Endodermal cell (in vitro differentiated cells): ENCODE results near the gene CETP. TPM values are rescaled to one million over a fixed set of nuclear protein-coding genes. Genes with fewer than 3 reads are reported as not detected.

Source experiments
- DNase-seq: peaks from one replicate; pipeline ENCODE4 v3.0.0-alpha.2; 2017
- H3K27ac ChIP-seq: 2 replicates; pipeline ENCODE4 v1.5.1; 2013; ENCODE audit warnings: mild to moderate bottlenecking, low read depth, low read length, moderate library complexity
- H3K27me3 ChIP-seq: 2 replicates; pipeline ENCODE4 v1.6.1; 2013; ENCODE audit warnings: mild to moderate bottlenecking, low read length, moderate library complexity; ENCODE audit not compliant: insufficient read depth, control insufficient read depth, poor library complexity, severe bottlenecking
- H3K36me3 ChIP-seq: 2 replicates; pipeline ENCODE4 v1.7.0; 2013; ENCODE audit warnings: mild to moderate bottlenecking, low read length, moderate library complexity; ENCODE audit not compliant: control insufficient read depth, insufficient read depth
- H3K4me1 ChIP-seq: one replicate; pipeline ENCODE4 v1.7.0; 2013; ENCODE audit warnings: low read length; ENCODE audit not compliant: control insufficient read depth, insufficient read depth
- H3K4me3 ChIP-seq: 2 replicates; pipeline ENCODE4 v1.5.1; 2013; ENCODE audit warnings: mild to moderate bottlenecking, low read length, moderate library complexity
- H3K9ac ChIP-seq: 2 replicates; pipeline ENCODE4 v1.6.1; 2013; ENCODE audit warnings: mild to moderate bottlenecking, low read length, moderate library complexity; ENCODE audit not compliant: poor library complexity, severe bottlenecking; ENCODE audit errors: extremely low read depth
- H3K9me3 ChIP-seq: 2 replicates; pipeline ENCODE4 v1.6.1; 2013; ENCODE audit warnings: mild to moderate bottlenecking, low read length, moderate library complexity; ENCODE audit not compliant: control insufficient read depth
- H3K27ac Mint-ChIP-seq: 2 replicates; pipeline ENCODE4 v1.8.0; 2020; ENCODE audit warnings: mixed read lengths
- H3K27me3 Mint-ChIP-seq: 2 replicates; pipeline ENCODE4 v1.8.0; 2021; ENCODE audit warnings: mild to moderate bottlenecking, mixed read lengths; ENCODE audit not compliant: insufficient read depth
- H3K36me3 Mint-ChIP-seq: 2 replicates; pipeline ENCODE4 v1.8.0; 2020; ENCODE audit warnings: low read depth, mixed read lengths
- H3K4me1 Mint-ChIP-seq: 2 replicates; pipeline ENCODE4 v1.8.0; 2020; ENCODE audit warnings: mixed read lengths
- H3K4me3 Mint-ChIP-seq: 2 replicates; pipeline ENCODE4 v1.8.0; 2020; ENCODE audit warnings: mild to moderate bottlenecking, moderate library complexity, mixed read lengths
- H3K9me3 Mint-ChIP-seq: 2 replicates; pipeline ENCODE4 v1.8.0; 2020; ENCODE audit warnings: mild to moderate bottlenecking, mixed read lengths
- CTCF ChIP-seq: fragments of 200-600 bp; sonication (generic); conservative IDR thresholded peaks from 2 replicates; pipeline ENCODE4 v1.5.0; 2021; ENCODE audit warnings: antibody characterized with exemption, mild to moderate bottlenecking
- WGBS, 2 experiments: methylation state at CpG; one replicate each; pipeline versions ENCODE4 v1.1.5 to v1.1.7; 2013; ENCODE audit warnings: missing lambda C conversion rate in 2 of 2, mixed read lengths in 1 of 2; ENCODE audit not compliant: insufficient coverage in 1 of 2, insufficient read length in 1 of 2; 5-methylcytosine and 5-hydroxymethylcytosine counted together
- total RNA-seq, 2 donors: library from RNA; stranded (reverse); fragmentation: NEBNext Ultra II Directional in 1 of 2; extraction: Animal tissue kit (Norgen Biotek cat#: 25700) in 1 of 2; gene quantifications; 2 replicates in 1 of 2; 3 replicates in 1 of 2; pipeline ENCODE4 v1.2.1, GENCODE V29; 2021

CETP gene
- total RNA-seq, 2 donors from 2014 or later, result not detected

DNA sequence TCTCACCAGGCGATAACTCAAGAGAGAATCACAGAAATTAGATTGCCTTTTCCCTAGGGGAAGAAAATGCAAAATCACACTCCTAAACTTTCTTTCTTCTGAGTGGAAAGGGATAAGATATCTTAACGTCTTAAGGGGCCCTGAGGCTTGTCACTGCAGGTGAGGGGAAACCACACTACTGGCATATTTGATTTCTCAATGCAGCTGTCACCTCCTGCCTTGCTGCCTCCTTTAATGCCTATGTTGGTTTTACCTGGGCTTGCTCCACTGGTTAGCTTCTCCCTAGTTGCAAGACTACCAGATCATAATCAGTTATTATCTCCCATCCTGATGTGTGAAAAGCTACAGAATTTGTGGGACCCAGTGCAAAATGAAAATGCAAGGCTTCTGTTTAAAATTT is 34.3 kb upstream of the CETP start:
- Histone ChIP-seq H3K27me3 (no peaks in the 10 kb centered on the region), H3K27ac (no peak overlapping the region), H3K4me3 (no peak overlapping the region), H3K4me1 (no peaks in the 10 kb centered on the region), H3K36me3 (no peaks in the 10 kb centered on the region), H3K9ac (no peak overlapping the region), H3K9me3 (no peaks in the 10 kb centered on the region)
- Mint-ChIP-seq H3K27ac (no peak overlapping the region), H3K4me3 (no peak overlapping the region), H3K9me3 (no peaks in the 10 kb centered on the region), H3K36me3 (no peaks in the 10 kb centered on the region), H3K4me1 (peaks cover 12% of the 10 kb centered on the region), H3K27me3 (no peaks in the 10 kb centered on the region)
- no peak for TF ChIP-seq CTCF
- no peak for DNase-seq
- WGBS, 2 experiments, result 79 to 93% methylated on average over 2 of the region's 2 CpGs

- Histone ChIP-seq H3K27me3 (no peaks in the 10 kb centered on the region), H3K4me3 (no peak overlapping the region), H3K36me3 (peaks cover 12% of the 10 kb centered on the region), H3K4me1 (no peaks in the 10 kb centered on the region), H3K9ac (no peak overlapping the region), H3K9me3 (no peaks in the 10 kb centered on the region), H3K27ac (no peak overlapping the region)
- Mint-ChIP-seq H3K27ac (no peak overlapping the region), H3K4me3 (no peak overlapping the region), H3K4me1 (peaks cover 25% of the 10 kb centered on the region), H3K9me3 (no peaks in the 10 kb centered on the region), H3K36me3 (no peaks in the 10 kb centered on the region), H3K27me3 (no peaks in the 10 kb centered on the region)
- no peak for TF ChIP-seq CTCF
- WGBS, 2 experiments, result 93 to 95% methylated on average over 4 of the region's 4 CpGs
- DNase-seq, result no peak
Measured at GRCh38 chr16:56929639-56930038, 32.1 kb upstream of the CETP start.

GRCh38 chr16:56930486-56931270 is 31.1 kb upstream of the CETP start:
- peak; percentile 62 for DNase-seq
- H3K4me3 Mint-ChIP-seq, result peak overlapping the region; percentile 95
- H3K4me3 ChIP-seq, result no peak overlapping the region
- H3K9me3 Mint-ChIP-seq, result no peaks in the 10 kb centered on the region
- WGBS, 2 experiments, result 90 to 94% methylated on average over 14 to 15 of the region's 15 CpGs
- H3K9me3 ChIP-seq, result no peaks in the 10 kb centered on the region
- H3K27ac Mint-ChIP-seq, result peak overlapping the region; percentile 96
- peaks cover 8% of the 10 kb centered on the region for H3K36me3 Mint-ChIP-seq
- peaks cover 25% of the 10 kb centered on the region for H3K4me1 Mint-ChIP-seq
- no peak for TF ChIP-seq CTCF
- H3K9ac ChIP-seq, result no peak overlapping the region
- no peaks in the 10 kb centered on the region for H3K27me3 Mint-ChIP-seq
- no peaks in the 10 kb centered on the region for H3K27me3 ChIP-seq
- H3K4me1 ChIP-seq, result no peaks in the 10 kb centered on the region
- H3K27ac ChIP-seq, result no peak overlapping the region
- H3K36me3 ChIP-seq, result peaks cover 21% of the 10 kb centered on the region
